ENCODE results near the gene YRDC. TPM values are rescaled to one million over a fixed set of nuclear protein-coding genes. Genes with fewer than 3 reads are reported as not detected.

The YRDC gene
- total and polyA plus RNA-seq, 2 of the 13 experiments (the other 11 are each of a cell fraction or from before 2014, with no cell fraction given): 27.5 to 29.2 TPM

DNA sequence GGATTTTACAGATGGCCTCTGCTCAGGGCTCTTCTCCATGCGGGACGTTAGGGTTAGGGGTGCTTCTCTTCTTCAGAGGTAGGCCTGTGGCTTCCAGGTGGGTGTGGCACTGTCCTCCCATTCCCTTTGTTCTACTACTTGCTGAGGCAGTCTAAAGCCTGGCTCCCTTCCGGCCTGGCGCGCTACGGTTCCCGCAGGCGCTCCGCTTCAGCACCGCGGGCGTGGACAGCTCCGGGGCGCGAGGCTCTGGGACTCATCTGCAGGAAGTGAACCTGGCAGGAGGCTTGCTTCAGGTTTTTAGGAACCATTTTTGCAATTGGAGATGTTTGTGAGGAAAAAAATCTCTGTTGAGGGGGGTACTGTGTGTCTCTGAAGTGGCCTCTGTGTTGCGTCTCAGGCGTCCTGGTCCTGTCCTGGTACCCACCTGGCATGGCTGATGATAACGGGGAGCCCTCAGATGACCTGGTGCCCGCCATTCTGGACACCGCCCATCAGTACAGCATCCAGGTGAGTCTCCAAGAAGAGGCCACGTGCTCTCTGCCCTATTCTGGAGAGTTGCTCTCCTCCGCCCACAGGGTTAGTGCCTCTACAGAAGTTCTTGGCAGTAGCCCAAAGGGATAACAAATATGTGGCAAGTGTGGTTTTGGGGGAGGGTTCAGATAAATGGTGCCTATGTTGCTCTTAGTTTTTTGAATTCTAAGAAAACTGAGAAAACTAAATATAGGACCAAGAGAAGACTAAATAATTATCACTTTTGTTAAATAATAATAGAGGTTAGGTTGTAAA is 12.5 kb downstream of the YRDC start (continued):
- TF ChIP-seq, protein P1, sequence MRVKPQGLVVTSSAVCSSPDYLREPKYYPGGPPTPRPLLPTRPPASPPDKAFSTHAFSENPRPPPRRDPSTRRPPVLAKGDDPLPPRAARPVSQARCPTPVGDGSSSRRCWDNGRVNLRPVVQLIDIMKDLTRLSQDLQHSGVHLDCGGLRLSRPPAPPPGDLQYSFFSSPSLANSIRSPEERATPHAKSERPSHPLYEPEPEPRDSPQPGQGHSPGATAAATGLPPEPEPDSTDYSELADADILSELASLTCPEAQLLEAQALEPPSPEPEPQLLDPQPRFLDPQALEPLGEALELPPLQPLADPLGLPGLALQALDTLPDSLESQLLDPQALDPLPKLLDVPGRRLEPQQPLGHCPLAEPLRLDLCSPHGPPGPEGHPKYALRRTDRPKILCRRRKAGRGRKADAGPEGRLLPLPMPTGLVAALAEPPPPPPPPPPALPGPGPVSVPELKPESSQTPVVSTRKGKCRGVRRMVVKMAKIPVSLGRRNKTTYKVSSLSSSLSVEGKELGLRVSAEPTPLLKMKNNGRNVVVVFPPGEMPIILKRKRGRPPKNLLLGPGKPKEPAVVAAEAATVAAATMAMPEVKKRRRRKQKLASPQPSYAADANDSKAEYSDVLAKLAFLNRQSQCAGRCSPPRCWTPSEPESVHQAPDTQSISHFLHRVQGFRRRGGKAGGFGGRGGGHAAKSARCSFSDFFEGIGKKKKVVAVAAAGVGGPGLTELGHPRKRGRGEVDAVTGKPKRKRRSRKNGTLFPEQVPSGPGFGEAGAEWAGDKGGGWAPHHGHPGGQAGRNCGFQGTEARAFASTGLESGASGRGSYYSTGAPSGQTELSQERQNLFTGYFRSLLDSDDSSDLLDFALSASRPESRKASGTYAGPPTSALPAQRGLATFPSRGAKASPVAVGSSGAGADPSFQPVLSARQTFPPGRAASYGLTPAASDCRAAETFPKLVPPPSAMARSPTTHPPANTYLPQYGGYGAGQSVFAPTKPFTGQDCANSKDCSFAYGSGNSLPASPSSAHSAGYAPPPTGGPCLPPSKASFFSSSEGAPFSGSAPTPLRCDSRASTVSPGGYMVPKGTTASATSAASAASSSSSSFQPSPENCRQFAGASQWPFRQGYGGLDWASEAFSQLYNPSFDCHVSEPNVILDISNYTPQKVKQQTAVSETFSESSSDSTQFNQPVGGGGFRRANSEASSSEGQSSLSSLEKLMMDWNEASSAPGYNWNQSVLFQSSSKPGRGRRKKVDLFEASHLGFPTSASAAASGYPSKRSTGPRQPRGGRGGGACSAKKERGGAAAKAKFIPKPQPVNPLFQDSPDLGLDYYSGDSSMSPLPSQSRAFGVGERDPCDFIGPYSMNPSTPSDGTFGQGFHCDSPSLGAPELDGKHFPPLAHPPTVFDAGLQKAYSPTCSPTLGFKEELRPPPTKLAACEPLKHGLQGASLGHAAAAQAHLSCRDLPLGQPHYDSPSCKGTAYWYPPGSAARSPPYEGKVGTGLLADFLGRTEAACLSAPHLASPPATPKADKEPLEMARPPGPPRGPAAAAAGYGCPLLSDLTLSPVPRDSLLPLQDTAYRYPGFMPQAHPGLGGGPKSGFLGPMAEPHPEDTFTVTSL (CRISPR knock-in tag; IDR thresholded peaks at IDR 0.05; ENCODE audit: borderline replicate concordance): no peak
- TF ChIP-seq KDM5B (CRISPR knock-in tag; IDR thresholded peaks at IDR 0.05; ENCODE audit: borderline replicate concordance) (peak; percentile 34; the same call in 1 of the 2 replicates), ZC3H4 (CRISPR knock-in tag; IDR thresholded peaks at IDR 0.05; ENCODE audit: borderline replicate concordance) (no peak), ZBTB8A (CRISPR knock-in tag; IDR thresholded peaks at IDR 0.05; ENCODE audit: borderline replicate concordance, low read depth) (no peak), HOXA7 (CRISPR knock-in tag; IDR thresholded peaks at IDR 0.05) (no peak), MEF2D (CRISPR knock-in tag; IDR thresholded peaks at IDR 0.05) (0 out of 2 replicates have a peak, but pooled peaks have one; percentile 16), CBFB (CRISPR knock-in tag; IDR thresholded peaks at IDR 0.05) (no peak), SP2 (CRISPR knock-in tag; IDR thresholded peaks at IDR 0.05) (no peak), ZFP36 (IDR thresholded peaks at IDR 0.05; ENCODE audit: borderline replicate concordance, low read depth, low read length, partially characterized antibody) (no peak), MIXL1 (CRISPR knock-in tag; IDR thresholded peaks at IDR 0.05) (no peak)
- TF ChIP-seq, protein P2, sequence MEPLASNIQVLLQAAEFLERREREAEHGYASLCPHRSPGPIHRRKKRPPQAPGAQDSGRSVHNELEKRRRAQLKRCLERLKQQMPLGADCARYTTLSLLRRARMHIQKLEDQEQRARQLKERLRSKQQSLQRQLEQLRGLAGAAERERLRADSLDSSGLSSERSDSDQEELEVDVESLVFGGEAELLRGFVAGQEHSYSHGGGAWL (CRISPR knock-in tag; IDR thresholded peaks at IDR 0.05): peak; percentile 38; the same call in 1 of the 2 replicates
- TF ChIP-seq, protein P3, sequence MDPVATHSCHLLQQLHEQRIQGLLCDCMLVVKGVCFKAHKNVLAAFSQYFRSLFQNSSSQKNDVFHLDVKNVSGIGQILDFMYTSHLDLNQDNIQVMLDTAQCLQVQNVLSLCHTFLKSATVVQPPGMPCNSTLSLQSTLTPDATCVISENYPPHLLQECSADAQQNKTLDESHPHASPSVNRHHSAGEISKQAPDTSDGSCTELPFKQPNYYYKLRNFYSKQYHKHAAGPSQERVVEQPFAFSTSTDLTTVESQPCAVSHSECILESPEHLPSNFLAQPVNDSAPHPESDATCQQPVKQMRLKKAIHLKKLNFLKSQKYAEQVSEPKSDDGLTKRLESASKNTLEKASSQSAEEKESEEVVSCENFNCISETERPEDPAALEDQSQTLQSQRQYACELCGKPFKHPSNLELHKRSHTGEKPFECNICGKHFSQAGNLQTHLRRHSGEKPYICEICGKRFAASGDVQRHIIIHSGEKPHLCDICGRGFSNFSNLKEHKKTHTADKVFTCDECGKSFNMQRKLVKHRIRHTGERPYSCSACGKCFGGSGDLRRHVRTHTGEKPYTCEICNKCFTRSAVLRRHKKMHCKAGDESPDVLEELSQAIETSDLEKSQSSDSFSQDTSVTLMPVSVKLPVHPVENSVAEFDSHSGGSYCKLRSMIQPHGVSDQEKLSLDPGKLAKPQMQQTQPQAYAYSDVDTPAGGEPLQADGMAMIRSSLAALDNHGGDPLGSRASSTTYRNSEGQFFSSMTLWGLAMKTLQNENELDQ (CRISPR knock-in tag; IDR thresholded peaks at IDR 0.05; ENCODE audit: borderline replicate concordance): no peak
- TF ChIP-seq, protein P4, sequence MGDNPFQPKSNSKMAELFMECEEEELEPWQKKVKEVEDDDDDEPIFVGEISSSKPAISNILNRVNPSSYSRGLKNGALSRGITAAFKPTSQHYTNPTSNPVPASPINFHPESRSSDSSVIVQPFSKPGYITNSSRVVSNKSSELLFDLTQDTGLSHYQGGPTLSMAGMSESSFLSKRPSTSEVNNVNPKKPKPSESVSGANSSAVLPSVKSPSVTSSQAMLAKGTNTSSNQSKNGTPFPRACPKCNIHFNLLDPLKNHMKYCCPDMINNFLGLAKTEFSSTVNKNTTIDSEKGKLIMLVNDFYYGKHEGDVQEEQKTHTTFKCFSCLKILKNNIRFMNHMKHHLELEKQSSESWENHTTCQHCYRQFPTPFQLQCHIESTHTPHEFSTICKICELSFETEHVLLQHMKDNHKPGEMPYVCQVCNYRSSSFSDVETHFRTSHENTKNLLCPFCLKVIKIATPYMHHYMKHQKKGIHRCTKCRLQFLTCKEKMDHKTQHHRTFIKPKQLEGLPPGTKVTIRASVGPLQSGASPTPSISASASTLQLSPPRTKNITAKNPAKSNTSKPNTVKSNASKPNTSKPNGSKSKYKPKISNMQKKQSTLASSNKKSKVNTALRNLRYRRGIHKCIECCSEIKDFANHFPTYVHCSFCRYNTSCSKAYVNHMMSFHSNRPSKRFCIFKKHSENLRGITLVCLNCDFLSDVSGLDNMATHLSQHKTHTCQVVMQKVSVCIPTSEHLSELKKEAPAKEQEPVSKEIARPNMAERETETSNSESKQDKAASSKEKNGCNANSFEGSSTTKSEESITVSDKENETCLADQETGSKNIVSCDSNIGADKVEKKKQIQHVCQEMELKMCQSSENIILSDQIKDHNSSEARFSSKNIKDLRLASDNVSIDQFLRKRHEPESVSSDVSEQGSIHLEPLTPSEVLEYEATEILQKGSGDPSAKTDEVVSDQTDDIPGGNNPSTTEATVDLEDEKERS (CRISPR knock-in tag; IDR thresholded peaks at IDR 0.05): no peak
- TF ChIP-seq, protein P5, sequence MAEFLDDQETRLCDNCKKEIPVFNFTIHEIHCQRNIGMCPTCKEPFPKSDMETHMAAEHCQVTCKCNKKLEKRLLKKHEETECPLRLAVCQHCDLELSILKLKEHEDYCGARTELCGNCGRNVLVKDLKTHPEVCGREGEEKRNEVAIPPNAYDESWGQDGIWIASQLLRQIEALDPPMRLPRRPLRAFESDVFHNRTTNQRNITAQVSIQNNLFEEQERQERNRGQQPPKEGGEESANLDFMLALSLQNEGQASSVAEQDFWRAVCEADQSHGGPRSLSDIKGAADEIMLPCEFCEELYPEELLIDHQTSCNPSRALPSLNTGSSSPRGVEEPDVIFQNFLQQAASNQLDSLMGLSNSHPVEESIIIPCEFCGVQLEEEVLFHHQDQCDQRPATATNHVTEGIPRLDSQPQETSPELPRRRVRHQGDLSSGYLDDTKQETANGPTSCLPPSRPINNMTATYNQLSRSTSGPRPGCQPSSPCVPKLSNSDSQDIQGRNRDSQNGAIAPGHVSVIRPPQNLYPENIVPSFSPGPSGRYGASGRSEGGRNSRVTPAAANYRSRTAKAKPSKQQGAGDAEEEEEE (CRISPR knock-in tag; IDR thresholded peaks at IDR 0.05; ENCODE audit: borderline replicate concordance): no peak

All from HepG2 (cell line).